HG03460 (cell line): ENCODE measurements around the gene ARPP21.
"Not testable (repeated sequence)": the region's sequence is repeated elsewhere in the genome, so short reads cannot be mapped to it uniquely, and the experiment has no call there.

Experiments used
- ATAC-seq: cut with Tn5 transposase; IDR thresholded peaks from one replicate; pipeline ENCODE4 v1.9.1; 2021; ENCODE audit not compliant: unreplicated experiment

The ARPP21 gene

DNA sequence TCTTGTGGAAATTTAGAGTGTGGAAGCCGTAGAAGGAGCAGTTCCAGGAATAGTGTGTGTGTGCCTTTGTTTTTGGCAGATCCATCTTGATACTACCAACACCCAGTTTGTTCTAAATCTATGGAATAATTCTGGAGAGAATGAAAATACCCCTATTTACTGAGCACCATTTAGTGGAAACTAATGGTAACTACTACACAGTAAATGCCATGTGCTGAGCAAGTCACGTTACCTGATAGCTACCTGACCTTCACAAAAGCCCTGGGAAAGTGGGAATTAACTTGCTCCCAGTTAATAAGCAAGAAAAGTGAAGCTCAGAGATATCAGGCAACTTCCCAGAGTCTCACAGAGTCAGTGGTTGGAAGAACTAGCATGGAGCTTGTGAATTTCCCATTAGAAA, 137.7 kb downstream of the ARPP21 start:
- no peak for ATAC-seq

DNA sequence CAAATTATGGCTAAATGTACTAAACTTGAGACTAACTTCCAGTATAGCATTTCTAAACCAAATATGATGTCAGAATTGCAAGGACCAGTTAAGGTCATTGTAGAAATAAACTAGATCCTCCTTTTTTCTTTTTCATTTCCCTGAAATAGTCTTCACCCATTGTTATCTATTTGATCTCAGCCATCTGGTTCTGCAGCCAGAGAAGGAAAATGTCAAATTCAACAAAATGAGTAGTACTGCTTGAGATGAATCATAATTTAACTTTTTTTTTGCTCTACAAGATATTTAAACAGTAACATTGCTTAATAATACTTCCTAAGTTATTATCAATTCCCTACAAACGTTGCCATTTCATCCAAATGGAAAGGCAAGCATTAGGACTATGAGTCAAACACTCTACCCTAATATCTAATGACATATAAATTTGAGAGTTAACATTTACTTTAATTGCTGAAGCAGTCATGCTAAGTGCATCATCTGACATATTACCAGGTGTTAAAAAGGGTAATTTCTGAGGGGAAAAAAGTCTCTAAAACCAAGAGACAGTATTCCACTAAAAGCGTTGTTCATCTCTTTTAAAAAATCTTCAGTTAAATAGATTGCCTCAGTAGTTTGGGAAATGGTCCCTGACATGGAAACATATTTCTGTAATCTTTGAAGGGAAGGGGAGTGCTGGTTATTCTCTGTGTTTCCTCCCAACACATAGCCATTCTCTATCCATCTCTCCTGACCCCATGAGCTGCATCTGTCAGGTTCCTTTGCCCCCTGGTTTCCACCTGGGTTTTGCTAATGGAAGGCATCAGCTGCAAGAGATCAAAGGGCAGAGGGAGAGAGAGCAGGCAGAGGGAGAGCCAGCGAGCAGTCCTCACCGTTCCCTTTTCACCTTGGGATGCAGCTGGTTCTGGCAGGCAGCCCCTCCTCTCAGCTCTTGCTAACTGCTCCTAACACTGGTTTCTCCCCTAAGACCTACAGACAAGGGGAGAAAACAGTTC, 138.5 kb downstream of the ARPP21 start:
- ATAC-seq: no peak

DNA sequence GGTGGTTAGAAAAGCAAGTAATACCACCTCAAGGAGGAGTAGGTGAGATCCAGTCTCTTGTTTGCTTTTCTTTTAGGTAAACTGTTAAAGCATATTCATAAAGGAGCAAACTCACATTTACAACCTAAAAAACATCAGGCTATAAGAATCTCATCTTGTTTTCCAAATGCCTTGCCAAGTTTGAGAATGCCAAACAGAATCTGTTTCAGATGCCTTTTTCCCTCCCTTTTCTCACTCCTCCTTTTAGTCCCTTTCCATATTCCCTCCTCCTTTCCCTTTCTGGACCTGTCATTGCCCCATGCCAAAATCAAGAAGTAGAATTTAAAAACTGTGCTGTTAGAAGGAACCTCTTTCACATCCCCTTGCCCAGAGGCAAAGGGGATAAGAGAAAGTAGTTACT, 140.3 kb downstream of the ARPP21 start:
- no peak for ATAC-seq

DNA sequence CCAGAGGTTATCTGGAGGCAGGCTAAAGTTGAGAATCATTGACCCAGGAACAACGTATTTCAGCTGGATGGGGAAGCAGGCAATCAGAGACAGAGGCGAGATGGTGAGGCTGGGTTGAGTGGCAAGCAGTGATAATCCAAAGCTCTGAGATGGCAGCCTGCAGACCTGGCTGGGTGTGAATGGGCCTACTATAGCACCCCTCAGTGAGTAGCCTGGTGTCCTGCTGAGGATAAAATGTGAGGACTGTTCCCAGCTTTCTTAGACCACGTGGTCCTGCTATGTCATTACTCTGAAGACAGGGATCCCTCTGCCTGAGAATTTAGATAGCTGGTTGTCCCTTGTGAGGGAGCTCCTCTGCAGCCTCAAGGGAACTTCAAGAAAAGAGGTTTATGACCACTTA, 141.5 kb downstream of the ARPP21 start:
- ATAC-seq: no peak

GRCh38 chr3:35781558-35781957, 142.2 kb downstream of the ARPP21 start:
- no peak for ATAC-seq

- ATAC-seq: no peak
Measured at GRCh38 chr3:35782355-35782754, 143.0 kb downstream of the ARPP21 start.

GRCh38 chr3:35784169-35784568, 144.8 kb downstream of the ARPP21 start:
- no peak for ATAC-seq

DNA sequence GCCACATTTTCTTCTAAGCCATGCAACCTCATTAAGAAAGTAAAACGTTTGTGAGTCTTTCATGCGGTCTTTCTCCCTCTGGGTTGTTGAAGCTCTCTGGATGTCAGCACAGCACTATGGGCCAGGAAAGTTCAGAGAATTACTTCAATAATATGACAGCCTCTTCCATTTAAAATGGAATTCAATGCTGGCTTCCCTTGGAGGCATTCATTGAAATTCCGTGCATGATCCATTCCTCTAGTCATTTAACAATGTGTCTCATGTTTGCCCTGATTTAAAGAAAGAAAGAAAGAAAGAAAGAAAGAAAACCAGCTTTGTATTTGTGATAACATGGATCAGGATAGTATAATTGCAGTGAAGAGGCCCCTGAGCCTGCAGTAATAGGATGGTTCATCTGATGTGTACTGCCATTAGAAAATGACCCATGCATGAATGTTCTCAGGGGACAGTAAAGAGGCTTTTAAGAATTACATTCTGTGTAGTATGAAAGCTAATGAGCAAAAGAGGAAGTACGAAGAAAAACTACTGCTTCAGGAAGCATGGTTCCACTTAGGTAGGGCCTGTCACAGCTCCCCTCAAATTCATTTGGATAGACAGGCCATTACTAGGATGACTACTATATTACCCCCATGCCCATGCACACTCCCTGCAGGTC, 146.0 kb downstream of the ARPP21 start:
- no peak for ATAC-seq

DNA sequence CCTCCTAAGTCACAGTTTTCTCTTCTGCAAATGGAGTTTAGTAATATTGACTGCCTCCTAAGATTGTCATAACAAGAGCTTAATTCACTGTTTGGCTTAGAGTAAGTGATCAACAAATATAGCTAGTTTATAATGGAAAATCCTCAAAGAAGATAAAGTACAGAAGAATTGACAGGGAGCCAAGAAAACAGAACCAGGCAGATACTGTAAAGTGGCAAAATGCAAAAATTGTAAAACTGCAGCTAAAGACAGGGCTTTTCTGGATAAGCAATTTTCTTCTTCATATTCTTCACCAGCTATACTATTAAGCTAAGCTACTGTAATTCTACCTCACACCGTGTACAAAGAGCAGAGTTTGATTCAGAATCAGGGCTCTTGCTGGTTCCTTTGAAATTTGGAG, 148.6 kb downstream of the ARPP21 start:
- no peak for ATAC-seq

GRCh38 chr3:35789042-35789831, 149.9 kb downstream of the ARPP21 start:
- ATAC-seq: no peak

- ATAC-seq: no peak
Measured at GRCh38 chr3:35790764-35791163, 151.4 kb downstream of the ARPP21 start.

GRCh38 chr3:35793667-35794066, 154.3 kb downstream of the ARPP21 start:
- ATAC-seq: no peak

- ATAC-seq: no peak
Measured at GRCh38 chr3:35800960-35801459, 161.7 kb downstream of the ARPP21 start.

DNA sequence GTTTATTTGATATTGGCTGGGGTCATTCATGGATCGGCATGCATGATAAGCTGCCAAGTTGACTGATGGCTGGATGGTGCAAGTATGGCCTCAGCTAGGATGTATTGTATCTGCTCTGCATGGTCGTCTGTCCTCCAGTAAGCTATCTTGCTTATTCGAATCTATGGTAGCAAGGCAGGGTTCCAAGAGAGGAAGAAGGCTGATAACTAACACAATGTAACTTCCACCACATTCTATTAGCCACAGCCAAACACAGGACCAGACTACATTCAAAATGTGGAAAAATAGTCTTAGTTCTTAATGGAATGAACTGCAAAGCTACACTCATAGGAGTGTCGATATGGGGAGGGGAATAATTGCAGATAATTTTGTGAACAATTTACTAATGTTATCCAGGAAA, 175.2 kb downstream of the ARPP21 start:
- no peak for ATAC-seq

- ATAC-seq: not testable (repeated sequence)
Measured at GRCh38 chr3:35815796-35816195, 176.5 kb downstream of the ARPP21 start.

GRCh38 chr3:35817216-35817615, 177.9 kb downstream of the ARPP21 start:
- ATAC-seq: no peak

GRCh38 chr3:35832140-35832571, 192.8 kb downstream of the ARPP21 start:
- no peak for ATAC-seq
